Esophagus muscularis mucosa (tissue), 4 donors: ENCODE measurements around the gene DNAH14. TPM values are rescaled to one million over a fixed set of nuclear protein-coding genes. Genes with fewer than 3 reads are reported as not detected.
"Not testable (repeated sequence)": the region's sequence is repeated elsewhere in the genome, so short reads cannot be mapped to it uniquely, and the experiment has no call there.

Source experiments
- DNase-seq: peaks from one replicate; pipeline ENCODE4 v3.0.0-alpha.2; 2017; ENCODE audit errors: extremely low spot score
- H3K27ac ChIP-seq, 4 donors: fragments of 200-600 bp; sonication (generic); replicated peaks in 1 of 4; 1 replicate in 3 of 4; 2 replicates in 1 of 4; pipeline ENCODE4 v1.5.1; 2016 to 2019; ENCODE audit warnings: mild to moderate bottlenecking in 1 of 4
- H3K27me3 ChIP-seq, 4 donors: fragments of 200-600 bp; sonication (generic); one replicate each; pipeline versions ENCODE4 v1.5.1 to v1.6.0; 2016 to 2019
- H3K36me3 ChIP-seq, 4 donors: fragments of 200-600 bp; sonication (generic); one replicate each; pipeline ENCODE4 v1.5.1; 2016 to 2019
- H3K4me1 ChIP-seq, 4 donors: fragments of 200-600 bp; sonication (generic); one replicate each; pipeline ENCODE4 v1.5.1; 2016 to 2019
- H3K4me3 ChIP-seq, 4 donors: fragments of 200-600 bp; sonication (generic); 1 replicate in 2 of 4; 2 replicates in 2 of 4; pipeline ENCODE4 v1.5.1; 2016 to 2019; ENCODE audit warnings: mild to moderate bottlenecking in 4 of 4, moderate library complexity in 1 of 4
- H3K9me3 ChIP-seq, 4 donors: fragments of 200-600 bp; sonication (generic); 1 replicate in 3 of 4; 2 replicates in 1 of 4; pipeline ENCODE4 v1.5.1; 2016 to 2019
- EP300 ChIP-seq: sonication (generic); formaldehyde crosslinking; IDR thresholded peaks from one replicate; pipeline ENCODE4 v1.6.1; 2017; ENCODE audit warnings: antibody characterized with exemption
- POLR2A ChIP-seq: fragments of 450-650 bp; IDR thresholded peaks from one replicate; pipeline ENCODE4 v1.6.1; 2017; ENCODE audit warnings: antibody characterized with exemption, moderate library complexity, mild to moderate bottlenecking, low read depth
- POLR2AphosphoS5 ChIP-seq, 2 donors: sonication (generic); formaldehyde crosslinking; IDR thresholded peaks; one replicate each; pipeline ENCODE4 v1.6.1; 2017; ENCODE audit warnings: antibody characterized with exemption in 2 of 2
- WGBS: methylation state at CpG from one replicate; pipeline ENCODE4 v1.1.5; 2018; 5-methylcytosine and 5-hydroxymethylcytosine counted together
- intact Hi-C: fragments of 100-400 bp; cut with DNase I; formaldehyde crosslinking; loops from one replicate; pipeline ENCODE4 v1.15.1; 2023
- total RNA-seq, 4 donors: library from RNA; depleted of rRNA; stranded (reverse); fragments of >200 nt; gene quantifications; one replicate each; pipeline versions ENCODE4 v1.1.0 to v1.2.1, GENCODE V29; 2016
- TF ChIP-seq, protein P1 (sequence below), 3 experiments: fragments of 200-600 bp in 2 of 3; fragments of 450-650 bp in 1 of 3; sonication (generic) in 2 of 3; IDR thresholded peaks; one replicate each; pipeline ENCODE4 v1.5.1; 2017 to 2019; ENCODE audit warnings: antibody characterized with exemption in 3 of 3, mild to moderate bottlenecking in 2 of 3, moderate library complexity in 1 of 3

Gene DNAH14
- total RNA-seq, 4 donors from 2014 or later: 8.9 to 16.6 (median 15.6) TPM

- no peak for DNase-seq
Measured at GRCh38 chr1:224995602-224996001, 66.1 kb downstream of the DNAH14 start.

DNA sequence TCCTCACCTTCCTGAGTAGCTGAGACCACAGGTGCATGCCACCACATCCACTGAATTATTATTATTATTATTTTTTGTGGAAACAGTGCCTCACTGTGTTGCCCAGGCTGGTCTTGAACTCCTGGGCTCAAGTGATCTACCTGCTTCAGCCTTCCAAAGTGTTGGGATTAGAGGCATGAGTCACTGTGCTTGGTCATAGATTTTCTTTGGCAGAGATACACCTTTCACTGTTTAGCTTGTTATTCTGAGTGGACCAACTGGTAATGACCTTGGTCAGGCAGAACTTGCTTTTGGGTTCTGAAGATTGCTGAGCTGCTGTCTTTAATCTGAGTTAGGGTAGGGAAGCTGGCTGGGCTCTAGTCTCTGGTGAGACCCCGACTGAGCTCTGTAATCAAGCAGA lies 66.8 kb downstream of the DNAH14 start:
- H3K27me3 ChIP-seq: no peaks in the 10 kb centered on the region
- TF ChIP-seq EP300 (no peak), POLR2A (no peak), POLR2AphosphoS5 (IDR thresholded peaks at IDR 0.05) (no peak)
- TF ChIP-seq, protein P1, sequence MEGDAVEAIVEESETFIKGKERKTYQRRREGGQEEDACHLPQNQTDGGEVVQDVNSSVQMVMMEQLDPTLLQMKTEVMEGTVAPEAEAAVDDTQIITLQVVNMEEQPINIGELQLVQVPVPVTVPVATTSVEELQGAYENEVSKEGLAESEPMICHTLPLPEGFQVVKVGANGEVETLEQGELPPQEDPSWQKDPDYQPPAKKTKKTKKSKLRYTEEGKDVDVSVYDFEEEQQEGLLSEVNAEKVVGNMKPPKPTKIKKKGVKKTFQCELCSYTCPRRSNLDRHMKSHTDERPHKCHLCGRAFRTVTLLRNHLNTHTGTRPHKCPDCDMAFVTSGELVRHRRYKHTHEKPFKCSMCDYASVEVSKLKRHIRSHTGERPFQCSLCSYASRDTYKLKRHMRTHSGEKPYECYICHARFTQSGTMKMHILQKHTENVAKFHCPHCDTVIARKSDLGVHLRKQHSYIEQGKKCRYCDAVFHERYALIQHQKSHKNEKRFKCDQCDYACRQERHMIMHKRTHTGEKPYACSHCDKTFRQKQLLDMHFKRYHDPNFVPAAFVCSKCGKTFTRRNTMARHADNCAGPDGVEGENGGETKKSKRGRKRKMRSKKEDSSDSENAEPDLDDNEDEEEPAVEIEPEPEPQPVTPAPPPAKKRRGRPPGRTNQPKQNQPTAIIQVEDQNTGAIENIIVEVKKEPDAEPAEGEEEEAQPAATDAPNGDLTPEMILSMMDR (IDR thresholded peaks at IDR 0.05): no peak
- intact Hi-C loops: no loop called here
- no peak overlapping the region for H3K27ac ChIP-seq
- H3K36me3 ChIP-seq: no peaks in the 10 kb centered on the region
- H3K4me3 ChIP-seq: no peak overlapping the region
- 100% methylated on average over 1 of the region's 1 CpG for WGBS
- H3K4me1 ChIP-seq: no peaks in the 10 kb centered on the region
- DNase-seq: no peak
- peaks cover 0 to 21% (median 12%) of the 10 kb centered on the region in 4 donors for H3K9me3 ChIP-seq

More at GRCh38 chr1:224995602-224996001, 66.1 kb downstream of the DNAH14 start:
- no peak for TF ChIP-seq EP300
- no peak for TF ChIP-seq POLR2AphosphoS5 (IDR thresholded peaks at IDR 0.05)
- H3K4me1 ChIP-seq: no peaks in the 10 kb centered on the region
- no peak overlapping the region for H3K4me3 ChIP-seq
- no peaks in the 10 kb centered on the region for H3K27me3 ChIP-seq
- no peak overlapping the region for H3K27ac ChIP-seq
- intact Hi-C loops: no loop called here
- peaks cover 0 to 20% (median 12%) of the 10 kb centered on the region in 4 donors for H3K9me3 ChIP-seq
- WGBS: 94% methylated on average over 1 of the region's 1 CpG
- H3K36me3 ChIP-seq: no peaks in the 10 kb centered on the region

GRCh38 chr1:224998185-224998584 lies 68.7 kb downstream of the DNAH14 start:
- 91% methylated on average over 2 of the region's 2 CpGs for WGBS
- no peaks in the 10 kb centered on the region for H3K4me1 ChIP-seq
- DNase-seq: no peak

GRCh38 chr1:225004396-225004795 lies 74.9 kb downstream of the DNAH14 start:
- Histone ChIP-seq H3K4me3 (no peak overlapping the region), H3K27me3 (no peaks in the 10 kb centered on the region), H3K9me3 (peaks cover 0 to 13% (median 6%) of the 10 kb centered on the region in 4 donors), H3K36me3 (no peaks in the 10 kb centered on the region), H3K4me1 (no peaks in the 10 kb centered on the region), H3K27ac (no peak overlapping the region)
- 100% methylated on average over 1 of the region's 1 CpG for WGBS
- no peak for DNase-seq
- TF ChIP-seq EP300: no peak
- TF ChIP-seq POLR2AphosphoS5 (IDR thresholded peaks at IDR 0.05): no peak
- no peak for TF ChIP-seq POLR2A
- TF ChIP-seq, protein P1 (IDR thresholded peaks at IDR 0.05): no peak
- intact Hi-C loops: no loop called here

More at GRCh38 chr1:224998185-224998584, 68.7 kb downstream of the DNAH14 start:
- no peaks in the 10 kb centered on the region for H3K36me3 ChIP-seq
- intact Hi-C loops: no loop called here
- no peaks in the 10 kb centered on the region for H3K27me3 ChIP-seq
- no peak overlapping the region for H3K27ac ChIP-seq
- peaks cover 0 to 21% (median 12%) of the 10 kb centered on the region in 4 donors for H3K9me3 ChIP-seq
- H3K4me3 ChIP-seq: no peak overlapping the region
- TF ChIP-seq POLR2AphosphoS5 (IDR thresholded peaks at IDR 0.05): no peak
- no peak for TF ChIP-seq EP300
- TF ChIP-seq POLR2A: no peak
- TF ChIP-seq, protein P1 (IDR thresholded peaks at IDR 0.05): no peak

- H3K27me3 ChIP-seq, H3K27ac ChIP-seq, H3K4me1 ChIP-seq, H3K36me3 ChIP-seq, intact Hi-C loops, DNase-seq, H3K4me3 ChIP-seq: not testable (repeated sequence)
- H3K9me3 ChIP-seq: peaks cover 0 to 11% (median 3%) of the 10 kb centered on the region in 4 donors
- 98% methylated on average over 5 of the region's 5 CpGs for WGBS
Measured at GRCh38 chr1:225006352-225006751, 76.9 kb downstream of the DNAH14 start.

GRCh38 chr1:225008050-225008449 lies 78.6 kb downstream of the DNAH14 start:
- intact Hi-C loops, H3K4me1 ChIP-seq, H3K27ac ChIP-seq, H3K4me3 ChIP-seq, H3K27me3 ChIP-seq, H3K36me3 ChIP-seq, DNase-seq: not testable (repeated sequence)
- peaks cover 0 to 11% (median 3%) of the 10 kb centered on the region in 4 donors for H3K9me3 ChIP-seq
- 98% methylated on average over 5 of the region's 5 CpGs for WGBS
